Left lobe of liver (tissue), 1 donor: ENCODE results near the gene GRK2. TPM values are rescaled to one million over a fixed set of nuclear protein-coding genes. Genes with fewer than 3 reads are reported as not detected.

ENCODE experiments used
- total RNA-seq: library from RNA; stranded (reverse); gene quantifications from one replicate; pipeline ENCODE4 v1.2.1, GENCODE V29; 2021
- donor health status: DM: no; HTN: yes; CAD: no.

GRK2 gene
- total RNA-seq, 1 donor from 2014 or later: 29.0 TPM

Other genes starting within 250 kb of the GRK2 start
- 4.8 TPM for gene SYT12, start 243.3 kb upstream of the GRK2 start, total RNA-seq
- gene RHOD, start 209.6 kb upstream of the GRK2 start, total RNA-seq: 23.2 TPM
- 39.0 TPM for gene KDM2A, start 147.2 kb upstream of the GRK2 start, total RNA-seq
- 9.8 TPM for gene ANKRD13D, start 22.8 kb downstream of the GRK2 start, total RNA-seq
- 18.2 TPM for gene SSH3, start 37.1 kb downstream of the GRK2 start, total RNA-seq
- gene POLD4, start 87.1 kb downstream of the GRK2 start, total RNA-seq: 96.6 TPM
- 0.43 TPM for gene CLCF1, start 107.1 kb downstream of the GRK2 start, total RNA-seq
- gene RAD9A, start 125.5 kb downstream of the GRK2 start, total RNA-seq: 14.9 TPM
- gene PPP1CA, start 135.4 kb downstream of the GRK2 start, total RNA-seq: 63.1 TPM
- 1.1 TPM for gene TBC1D10C, start 137.6 kb downstream of the GRK2 start, total RNA-seq
- 0.28 TPM for gene CARNS1, start 149.2 kb downstream of the GRK2 start, total RNA-seq
- 31.5 TPM for gene RPS6KB2, start 162.0 kb downstream of the GRK2 start, total RNA-seq
- gene PTPRCAP, start 171.2 kb downstream of the GRK2 start, total RNA-seq: 2.2 TPM
- 44.1 TPM for gene CORO1B, start 177.0 kb downstream of the GRK2 start, total RNA-seq
- gene GPR152, start 186.3 kb downstream of the GRK2 start, total RNA-seq: not detected
- 1.1 TPM for gene CABP4, start 188.9 kb downstream of the GRK2 start, total RNA-seq
- 38.9 TPM for gene TMEM134, start 202.8 kb downstream of the GRK2 start, total RNA-seq
- gene AIP, start 216.6 kb downstream of the GRK2 start, total RNA-seq: 26.3 TPM
- 19.2 TPM for gene PITPNM1, start 238.9 kb downstream of the GRK2 start, total RNA-seq
- gene CDK2AP2, start 241.7 kb downstream of the GRK2 start, total RNA-seq: 67.4 TPM